ENCODE measurements around the gene TFIP11. TPM values are rescaled to one million over a fixed set of nuclear protein-coding genes. Genes with fewer than 3 reads are reported as not detected.

TFIP11 gene
- polyA plus RNA-seq, 6 donors from 2014 or later, result 25.2 to 43.8 (median 28.1) TPM

- H3K27ac Mint-ChIP-seq, result peak overlapping the region in 1 of 6 donors; percentile 16
- H3K27me3 Mint-ChIP-seq, result no peaks in the 10 kb centered on the region
- ATAC-seq (ENCODE audit: low read depth in 2 of 2) (no peak), DNase-seq (no peak)
- H3K4me3 Mint-ChIP-seq, result no peak overlapping the region
- peaks cover 18 to 35% (median 21%) of the 10 kb centered on the region in 3 donors for H3K4me1 Mint-ChIP-seq
- H3K36me3 Mint-ChIP-seq, result peaks cover 0 to 8% of the 10 kb centered on the region in 2 donors
- H3K9me3 Mint-ChIP-seq, result no peaks in the 10 kb centered on the region
Measured at GRCh38 chr22:26548984-26549383, 36.7 kb upstream of the TFIP11 start.

GRCh38 chr22:26548303-26548702 is 36.0 kb upstream of the TFIP11 start:
- H3K4me3 Mint-ChIP-seq, result no peak overlapping the region
- peaks cover 13 to 34% (median 18%) of the 10 kb centered on the region in 3 donors for H3K4me1 Mint-ChIP-seq
- peaks cover 0 to 8% of the 10 kb centered on the region in 2 donors for H3K36me3 Mint-ChIP-seq

GRCh38 chr22:26547837-26548236 is 35.6 kb upstream of the TFIP11 start:
- peaks cover 13 to 30% (median 21%) of the 10 kb centered on the region in 3 donors for H3K4me1 Mint-ChIP-seq
- DNase-seq, result no peak
- H3K9me3 Mint-ChIP-seq, result no peaks in the 10 kb centered on the region
- no peak overlapping the region for H3K4me3 Mint-ChIP-seq
- no peak for ATAC-seq (ENCODE audit: low read depth in 2 of 2)
- H3K36me3 Mint-ChIP-seq, result peaks cover 0 to 8% of the 10 kb centered on the region in 2 donors
- H3K27me3 Mint-ChIP-seq, result no peaks in the 10 kb centered on the region
- H3K27ac Mint-ChIP-seq, result no peak overlapping the region

More at GRCh38 chr22:26548303-26548702, 36.0 kb upstream of the TFIP11 start:
- Mint-ChIP-seq H3K9me3 (no peaks in the 10 kb centered on the region), H3K27me3 (no peaks in the 10 kb centered on the region), H3K27ac (no peak overlapping the region)
- DNase-seq (no peak), ATAC-seq (ENCODE audit: low read depth in 2 of 2) (no peak)

- ATAC-seq (ENCODE audit: low read depth in 2 of 2) (no peak), DNase-seq (no peak)
- no peaks in the 10 kb centered on the region for H3K9me3 Mint-ChIP-seq
- peak overlapping the region in 1 of 8 donors; percentile 29 for H3K4me3 Mint-ChIP-seq
- H3K36me3 Mint-ChIP-seq, result peaks cover 0 to 8% of the 10 kb centered on the region in 2 donors
- H3K27me3 Mint-ChIP-seq, result no peaks in the 10 kb centered on the region
- H3K27ac Mint-ChIP-seq, result peak overlapping the region in 3 of 6 donors; percentile 18 to 47 (median 47)
- peaks cover 17 to 33% (median 26%) of the 10 kb centered on the region in 3 donors for H3K4me1 Mint-ChIP-seq
Measured at GRCh38 chr22:26547426-26547825, 35.2 kb upstream of the TFIP11 start.

DNA sequence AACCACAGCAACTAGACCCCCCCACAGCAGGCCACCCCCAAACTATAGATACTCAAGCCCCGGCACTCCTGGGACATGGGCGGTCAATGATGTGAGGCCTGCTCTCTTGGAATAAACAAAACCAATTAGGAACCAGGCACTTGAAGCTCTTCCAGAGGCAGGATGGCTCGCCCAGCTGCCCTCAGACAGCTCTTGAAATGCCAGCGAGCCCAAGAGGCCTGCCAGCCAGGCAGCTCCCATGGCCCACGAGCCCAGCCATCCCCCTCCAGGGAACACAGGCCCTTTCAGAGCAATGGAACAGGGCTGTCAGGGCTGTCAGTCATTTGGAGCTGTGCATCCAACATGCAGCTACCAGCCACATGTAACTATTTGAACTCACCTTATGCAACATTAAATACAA is 34.0 kb upstream of the TFIP11 start:
- Mint-ChIP-seq H3K27me3 (no peaks in the 10 kb centered on the region), H3K27ac (no peak overlapping the region), H3K4me3 (no peak overlapping the region), H3K4me1 (peaks cover 19 to 35% (median 27%) of the 10 kb centered on the region in 3 donors), H3K9me3 (no peaks in the 10 kb centered on the region), H3K36me3 (peaks cover 0 to 8% of the 10 kb centered on the region in 2 donors)
- ATAC-seq (ENCODE audit: low read depth in 2 of 2) (no peak), DNase-seq (no peak)

DNA sequence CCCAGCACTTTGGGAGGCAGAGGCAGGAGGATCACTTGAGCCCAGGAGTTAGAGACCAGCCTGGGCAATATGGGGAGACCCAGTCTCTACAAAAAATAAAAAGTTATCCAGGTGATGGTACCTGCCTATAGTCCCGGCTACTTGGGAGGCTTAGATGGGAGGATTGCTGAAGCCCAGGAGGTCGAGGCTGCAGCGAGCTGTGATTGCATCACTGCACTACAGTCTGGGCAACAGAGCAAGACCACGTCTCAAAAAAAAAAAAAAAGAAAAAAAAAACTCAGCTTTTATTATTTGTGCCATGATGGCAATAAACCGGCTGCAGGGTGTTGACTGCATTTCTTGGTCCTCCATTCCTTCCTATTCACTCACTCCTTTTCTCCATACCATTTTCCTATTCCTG is 33.6 kb upstream of the TFIP11 start:
- peaks cover 0 to 9% of the 10 kb centered on the region in 2 donors for H3K36me3 Mint-ChIP-seq
- H3K9me3 Mint-ChIP-seq, result no peaks in the 10 kb centered on the region
- H3K4me1 Mint-ChIP-seq, result peaks cover 19 to 35% (median 27%) of the 10 kb centered on the region in 3 donors
- DNase-seq (no peak), ATAC-seq (ENCODE audit: low read depth in 2 of 2) (no peak)
- H3K4me3 Mint-ChIP-seq, result no peak overlapping the region
- no peaks in the 10 kb centered on the region for H3K27me3 Mint-ChIP-seq
- no peak overlapping the region for H3K27ac Mint-ChIP-seq

DNA sequence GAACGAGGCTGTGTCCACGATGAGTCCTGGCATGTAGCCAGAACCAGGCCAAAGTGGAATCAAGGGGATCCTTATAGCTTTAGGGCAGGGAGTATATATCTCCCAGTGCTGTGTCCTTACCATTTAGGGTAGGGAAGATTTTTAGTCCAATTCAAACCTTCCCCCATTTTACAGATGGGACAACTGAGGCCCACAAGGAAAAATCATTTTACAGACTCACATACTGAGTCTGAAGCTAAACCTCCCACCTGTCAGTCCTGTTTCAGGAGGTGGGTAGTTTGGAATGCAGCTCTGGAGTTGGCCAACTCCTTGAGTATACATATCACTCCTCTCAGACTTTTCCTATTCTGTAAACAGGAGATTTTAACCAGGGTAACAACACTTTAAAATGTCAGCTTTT is 33.1 kb upstream of the TFIP11 start:
- Mint-ChIP-seq H3K9me3 (no peaks in the 10 kb centered on the region), H3K36me3 (peaks cover 0 to 13% of the 10 kb centered on the region in 2 donors), H3K4me1 (peaks cover 19 to 35% (median 27%) of the 10 kb centered on the region in 3 donors), H3K4me3 (no peak overlapping the region), H3K27me3 (no peaks in the 10 kb centered on the region), H3K27ac (peak overlapping the region in 3 of 6 donors; percentile 7 to 89 (median 59))
- no peak for ATAC-seq (ENCODE audit: low read depth in 2 of 2)
- DNase-seq, result no peak

GRCh38 chr22:26544489-26544888 is 32.2 kb upstream of the TFIP11 start:
- Mint-ChIP-seq H3K9me3 (no peaks in the 10 kb centered on the region), H3K27ac (peak overlapping the region in 3 of 6 donors; percentile 59 to 89 (median 69)), H3K4me3 (no peak overlapping the region), H3K36me3 (peaks cover 0 to 15% of the 10 kb centered on the region in 2 donors), H3K4me1 (peaks cover 19 to 29% (median 27%) of the 10 kb centered on the region in 3 donors), H3K27me3 (no peaks in the 10 kb centered on the region)
- no peak for ATAC-seq (ENCODE audit: low read depth in 2 of 2)
- DNase-seq, result no peak

GRCh38 chr22:26542831-26543230 is 30.6 kb upstream of the TFIP11 start:
- DNase-seq (no peak), ATAC-seq (ENCODE audit: low read depth in 2 of 2) (peak; percentile 41 to 45)
- Mint-ChIP-seq H3K9me3 (no peaks in the 10 kb centered on the region), H3K27ac (peak overlapping the region in 4 of 6 donors; percentile 12 to 86 (median 64)), H3K27me3 (no peaks in the 10 kb centered on the region), H3K36me3 (peaks cover 8 to 21% of the 10 kb centered on the region in 2 donors), H3K4me3 (no peak overlapping the region), H3K4me1 (peaks cover 21 to 33% (median 29%) of the 10 kb centered on the region in 3 donors)

GRCh38 chr22:26541167-26541819 is 29.0 kb upstream of the TFIP11 start:
- Mint-ChIP-seq H3K4me1 (peaks cover 19 to 37% (median 32%) of the 10 kb centered on the region in 3 donors), H3K9me3 (no peaks in the 10 kb centered on the region), H3K27me3 (no peaks in the 10 kb centered on the region), H3K36me3 (peaks cover 10 to 17% of the 10 kb centered on the region in 2 donors), H3K4me3 (no peak overlapping the region), H3K27ac (no peak overlapping the region)
- DNase-seq, result no peak
- no peak for ATAC-seq (ENCODE audit: low read depth in 2 of 2)

GRCh38 chr22:26540119-26540518 is 27.8 kb upstream of the TFIP11 start:
- Mint-ChIP-seq H3K9me3 (peaks cover 0 to 6% (median 0%) of the 10 kb centered on the region in 7 donors), H3K4me3 (peak overlapping the region in 1 of 8 donors; percentile 66), H3K27ac (peak overlapping the region in 1 of 6 donors; percentile 15), H3K27me3 (no peaks in the 10 kb centered on the region), H3K4me1 (peaks cover 26 to 45% (median 39%) of the 10 kb centered on the region in 3 donors), H3K36me3 (peaks cover 10 to 17% of the 10 kb centered on the region in 2 donors)
- ATAC-seq (ENCODE audit: low read depth in 2 of 2) (no peak), DNase-seq (no peak)

- Mint-ChIP-seq H3K9me3 (peaks cover 0 to 6% (median 0%) of the 10 kb centered on the region in 7 donors), H3K27ac (peak overlapping the region; percentile 10 to 97 (median 80)), H3K27me3 (no peaks in the 10 kb centered on the region), H3K4me1 (peaks cover 34 to 53% (median 45%) of the 10 kb centered on the region in 3 donors), H3K4me3 (peak overlapping the region in 1 of 8 donors; percentile 35), H3K36me3 (peaks cover 17 to 18% of the 10 kb centered on the region in 2 donors)
- ATAC-seq (ENCODE audit: low read depth in 2 of 2), result no peak
- DNase-seq, result no peak
Measured at GRCh38 chr22:26536762-26537134, 24.5 kb upstream of the TFIP11 start.

- Mint-ChIP-seq H3K36me3 (peaks cover 17 to 23% of the 10 kb centered on the region in 2 donors), H3K9me3 (peaks cover 0 to 6% (median 0%) of the 10 kb centered on the region in 7 donors), H3K27ac (peak overlapping the region; percentile 91 to 97 (median 95)), H3K27me3 (no peaks in the 10 kb centered on the region), H3K4me3 (peak overlapping the region in 7 of 8 donors; percentile 22 to 89 (median 82)), H3K4me1 (peaks cover 34 to 53% (median 45%) of the 10 kb centered on the region in 3 donors)
- DNase-seq (peak; percentile 10), ATAC-seq (ENCODE audit: low read depth in 2 of 2) (peak in 1 of 2 donors; percentile 9)
Measured at GRCh38 chr22:26536056-26536761, 23.9 kb upstream of the TFIP11 start.

All from naive B cell (primary cell).